HG03175 (cell line): Measurements from ENCODE around the gene PRC1.
A peak's percentile ranks its signal among the peaks of the same experiment; 100 is the strongest.
"Not testable (repeated sequence)": the region's sequence is repeated elsewhere in the genome, so short reads cannot be mapped to it uniquely, and the experiment has no call there.

Experiments used
- ATAC-seq: cut with Tn5 transposase; IDR thresholded peaks from one replicate; pipeline ENCODE4 v1.9.1; 2021; ENCODE audit warnings: mild to moderate bottlenecking, moderate library complexity; ENCODE audit not compliant: unreplicated experiment

Gene PRC1

GRCh38 chr15:90934949-90935751, 59.2 kb downstream of the PRC1 start, which contains the start of gene UNC45A:
Gene UNC45A, plus strand, starts transcription at chr15:90935285. Its CDS starts 40 bp downstream, at chr15:90935325.
- ATAC-seq = peak; percentile 67

GRCh38 chr15:90934256-90934948, 59.9 kb downstream of the PRC1 start:
- peak; percentile 28 for ATAC-seq

GRCh38 chr15:90933301-90933700, 61.0 kb downstream of the PRC1 start:
- no peak for ATAC-seq

- no peak for ATAC-seq
These were observed 61.7 kb downstream of the PRC1 start for GRCh38 chr15:90932660-90932991.

GRCh38 chr15:90931828-90932659, 62.3 kb downstream of the PRC1 start, which contains the start of gene HDDC3:
Gene HDDC3, minus strand, starts transcription at chr15:90932549. Its CDS starts 9 bp downstream, at chr15:90932540.
- ATAC-seq = peak; percentile 56

GRCh38 chr15:90931575-90931827, 62.8 kb downstream of the PRC1 start:
- ATAC-seq = no peak

GRCh38 chr15:90930861-90931574, 63.3 kb downstream of the PRC1 start:
- no peak for ATAC-seq

GRCh38 chr15:90929246-90930019, 64.9 kb downstream of the PRC1 start:
- ATAC-seq = no peak

- ATAC-seq = not testable (repeated sequence)
These were observed 66.2 kb downstream of the PRC1 start for GRCh38 chr15:90928106-90928505.

GRCh38 chr15:90926766-90927165, 67.6 kb downstream of the PRC1 start:
- not testable (repeated sequence) for ATAC-seq

- peak; percentile 49 for ATAC-seq
These were observed 70.0 kb downstream of the PRC1 start for GRCh38 chr15:90924375-90924774.

- peak; percentile 89 for ATAC-seq
These were observed 71.5 kb downstream of the PRC1 start for GRCh38 chr15:90922712-90923322.

- no peak for ATAC-seq
These were observed 72.4 kb downstream of the PRC1 start for GRCh38 chr15:90921887-90922286.

- no peak for ATAC-seq
These were observed 75.5 kb downstream of the PRC1 start for GRCh38 chr15:90918835-90919234.

GRCh38 chr15:90918034-90918788, 76.1 kb downstream of the PRC1 start:
- no peak for ATAC-seq

GRCh38 chr15:90917569-90917968, 76.8 kb downstream of the PRC1 start:
- no peak for ATAC-seq

GRCh38 chr15:90916461-90916860, 77.9 kb downstream of the PRC1 start:
- ATAC-seq = no peak
